GM23338 (cell line): ENCODE results near the gene AMBRA1.

ENCODE experiments used
- CREB1 ChIP-seq: fragments of 250-450 bp; sonication (Bioruptor Pico); IDR thresholded peaks from 2 replicates; pipeline ENCODE4 v1.5.0; 2020; ENCODE audit warnings: low read depth, mild to moderate bottlenecking, moderate library complexity
- EZH2 ChIP-seq: fragments of 200-600 bp; sonication (generic); IDR thresholded peaks from one replicate; pipeline ENCODE4 v1.8.0; 2017; ENCODE audit warnings: antibody characterized with exemption, mild to moderate bottlenecking, low read depth; ENCODE audit not compliant: unreplicated experiment
- EZH2phosphoT487 ChIP-seq: fragments of 200-600 bp; sonication (generic); IDR thresholded peaks from one replicate; pipeline ENCODE4 v1.8.1; 2018; ENCODE audit warnings: antibody characterized with exemption; ENCODE audit not compliant: unreplicated experiment
- ZNF114 ChIP-seq: fragments of 250-450 bp; sonication (Bioruptor Pico); IDR thresholded peaks from 2 replicates; pipeline ENCODE4 v1.5.0; 2020; ENCODE audit warnings: mild to moderate bottlenecking, moderate library complexity
- TF ChIP-seq, protein P1 (sequence below), 2 experiments: fragments of 200-600 bp in 1 of 2; sonication (generic) in 1 of 2; conservative IDR thresholded peaks; 2 replicates each; pipeline versions ENCODE4 v1.5.1 to v1.6.1; 2016 to 2017; ENCODE audit warnings: antibody characterized with exemption in 2 of 2, low read depth in 2 of 2, mild to moderate bottlenecking in 2 of 2, moderate library complexity in 1 of 2

DNA sequence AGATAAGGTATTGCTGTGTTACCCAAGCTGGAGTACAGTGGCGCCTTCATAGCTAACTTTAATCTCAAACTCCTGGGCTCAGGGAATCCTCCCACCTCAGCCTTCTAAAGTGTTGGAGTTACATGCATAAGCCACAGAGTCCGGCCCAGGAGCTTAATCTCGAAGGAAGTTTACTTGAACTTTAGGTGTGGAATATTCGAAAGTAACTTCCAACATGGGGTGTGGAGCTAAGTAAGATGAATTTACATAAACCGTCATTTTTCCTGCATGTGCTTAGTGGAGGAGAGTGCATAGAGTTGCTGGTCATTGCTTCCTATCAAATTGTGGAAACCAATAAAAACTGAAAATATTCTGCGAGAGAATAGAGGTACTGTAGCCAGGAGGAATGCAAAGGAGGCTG, 25.0 kb upstream of the AMBRA1 start:
- TF ChIP-seq EZH2: no peak
- TF ChIP-seq, protein P1, sequence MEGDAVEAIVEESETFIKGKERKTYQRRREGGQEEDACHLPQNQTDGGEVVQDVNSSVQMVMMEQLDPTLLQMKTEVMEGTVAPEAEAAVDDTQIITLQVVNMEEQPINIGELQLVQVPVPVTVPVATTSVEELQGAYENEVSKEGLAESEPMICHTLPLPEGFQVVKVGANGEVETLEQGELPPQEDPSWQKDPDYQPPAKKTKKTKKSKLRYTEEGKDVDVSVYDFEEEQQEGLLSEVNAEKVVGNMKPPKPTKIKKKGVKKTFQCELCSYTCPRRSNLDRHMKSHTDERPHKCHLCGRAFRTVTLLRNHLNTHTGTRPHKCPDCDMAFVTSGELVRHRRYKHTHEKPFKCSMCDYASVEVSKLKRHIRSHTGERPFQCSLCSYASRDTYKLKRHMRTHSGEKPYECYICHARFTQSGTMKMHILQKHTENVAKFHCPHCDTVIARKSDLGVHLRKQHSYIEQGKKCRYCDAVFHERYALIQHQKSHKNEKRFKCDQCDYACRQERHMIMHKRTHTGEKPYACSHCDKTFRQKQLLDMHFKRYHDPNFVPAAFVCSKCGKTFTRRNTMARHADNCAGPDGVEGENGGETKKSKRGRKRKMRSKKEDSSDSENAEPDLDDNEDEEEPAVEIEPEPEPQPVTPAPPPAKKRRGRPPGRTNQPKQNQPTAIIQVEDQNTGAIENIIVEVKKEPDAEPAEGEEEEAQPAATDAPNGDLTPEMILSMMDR (conservative IDR thresholded peaks at IDR 0.05; ENCODE audit: low read depth in 2 of 2): no peak
- no peak for TF ChIP-seq EZH2phosphoT487
- no peak for TF ChIP-seq ZNF114 (CRISPR knock-in tag)
- no peak for TF ChIP-seq CREB1 (CRISPR knock-in tag)
